MG63 (cell line): ENCODE results near the gene OR6Y1. TPM values are rescaled to one million over a fixed set of nuclear protein-coding genes. Genes with fewer than 3 reads are reported as not detected.

Experiments used
- DNase-seq: peaks from one replicate; pipeline ENCODE4 v3.0.0-alpha.2; 2020
- H3K27me3 ChIP-seq: fragments of 250-450 bp; sonication (Bioruptor Pico); 2 replicates; pipeline ENCODE4 v1.5.1; 2020; ENCODE audit warnings: mild to moderate bottlenecking, moderate library complexity
- H3K36me3 ChIP-seq: fragments of 250-450 bp; sonication (Bioruptor Pico); 2 replicates; pipeline ENCODE4 v1.5.1; 2020; ENCODE audit warnings: mild to moderate bottlenecking, moderate library complexity
- H3K4me3 ChIP-seq: fragments of 250-450 bp; sonication (Bioruptor Pico); 2 replicates; pipeline ENCODE4 v1.5.1; 2020; ENCODE audit warnings: mild to moderate bottlenecking, moderate library complexity
- H3K9me3 ChIP-seq: fragments of 250-450 bp; sonication (Bioruptor Pico); 2 replicates; pipeline ENCODE4 v1.5.1; 2020; ENCODE audit warnings: mild to moderate bottlenecking, moderate library complexity
- total RNA-seq: library from RNA; depleted of rRNA; stranded (reverse); fragments of >200 nt; shearing (Covaris generic); gene quantifications from 2 replicates; pipeline ENCODE4 v1.2.3, GENCODE V29; 2014; ENCODE audit warnings: low replicate concordance; rRNA removed

OR6Y1 gene
- total RNA-seq, 1 experiment from 2014 or later: not detected

DNA sequence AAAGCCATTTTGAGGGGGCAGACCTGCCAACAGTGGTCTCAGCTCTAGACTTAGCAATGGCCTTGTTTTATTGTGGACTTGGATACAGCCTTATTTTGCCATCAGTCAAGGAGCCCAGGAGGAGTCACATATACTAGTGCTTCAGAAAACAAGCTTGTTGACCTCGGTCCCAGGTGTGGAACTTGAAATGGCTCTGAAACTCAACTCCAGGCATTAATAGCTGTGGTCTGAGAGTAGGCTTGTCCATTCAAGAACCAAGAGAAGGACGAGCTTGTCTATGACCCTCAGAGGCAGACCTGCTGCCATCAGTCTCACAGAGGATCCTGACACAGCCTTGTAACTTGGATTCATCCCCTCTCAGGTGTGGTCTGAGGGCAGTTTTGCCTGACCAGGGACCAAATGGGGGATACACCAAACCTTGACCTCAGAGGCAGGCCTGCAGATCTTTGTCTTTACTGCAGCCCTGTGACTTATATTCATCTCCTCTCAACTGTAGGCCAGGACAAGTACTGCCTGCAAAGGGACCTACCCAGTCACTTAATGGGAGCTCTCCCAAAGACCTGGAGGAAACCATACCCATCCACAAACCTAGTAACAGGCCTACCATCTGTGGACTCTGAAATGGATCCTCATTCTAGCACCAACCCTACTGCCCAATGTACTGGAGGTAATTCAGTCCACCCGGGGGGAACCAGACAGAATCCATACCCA is 33.1 kb downstream of the OR6Y1 start:
- H3K27me3 ChIP-seq: peaks cover 8% of the 10 kb centered on the region
- no peak overlapping the region for H3K4me3 ChIP-seq
- DNase-seq: no peak
- no peaks in the 10 kb centered on the region; the same call in 1 of the 2 replicates for H3K9me3 ChIP-seq
- H3K36me3 ChIP-seq: no peaks in the 10 kb centered on the region

GRCh38 chr1:158520021-158520420 is 34.2 kb downstream of the OR6Y1 start:
- Histone ChIP-seq H3K36me3 (no peaks in the 10 kb centered on the region), H3K27me3 (peaks cover 4% of the 10 kb centered on the region), H3K9me3 (no peaks in the 10 kb centered on the region), H3K4me3 (no peak overlapping the region)
- no peak for DNase-seq

GRCh38 chr1:158516966-158517365 is 37.2 kb downstream of the OR6Y1 start:
- Histone ChIP-seq H3K9me3 (no peaks in the 10 kb centered on the region), H3K36me3 (no peaks in the 10 kb centered on the region), H3K4me3 (no peak overlapping the region), H3K27me3 (peaks cover 4% of the 10 kb centered on the region)
- no peak for DNase-seq

GRCh38 chr1:158509471-158510156 is 44.6 kb downstream of the OR6Y1 start:
- H3K4me3 ChIP-seq: no peak overlapping the region
- no peaks in the 10 kb centered on the region for H3K9me3 ChIP-seq
- H3K27me3 ChIP-seq: peaks cover 4% of the 10 kb centered on the region; the same call in 1 of the 2 replicates
- peak; percentile 33 for DNase-seq
- no peaks in the 10 kb centered on the region for H3K36me3 ChIP-seq

GRCh38 chr1:158507511-158507910 is 46.7 kb downstream of the OR6Y1 start:
- Histone ChIP-seq H3K36me3 (no peaks in the 10 kb centered on the region), H3K9me3 (no peaks in the 10 kb centered on the region), H3K4me3 (no peak overlapping the region), H3K27me3 (peaks cover 4% of the 10 kb centered on the region; the same call in 1 of the 2 replicates)
- DNase-seq: no peak

DNA sequence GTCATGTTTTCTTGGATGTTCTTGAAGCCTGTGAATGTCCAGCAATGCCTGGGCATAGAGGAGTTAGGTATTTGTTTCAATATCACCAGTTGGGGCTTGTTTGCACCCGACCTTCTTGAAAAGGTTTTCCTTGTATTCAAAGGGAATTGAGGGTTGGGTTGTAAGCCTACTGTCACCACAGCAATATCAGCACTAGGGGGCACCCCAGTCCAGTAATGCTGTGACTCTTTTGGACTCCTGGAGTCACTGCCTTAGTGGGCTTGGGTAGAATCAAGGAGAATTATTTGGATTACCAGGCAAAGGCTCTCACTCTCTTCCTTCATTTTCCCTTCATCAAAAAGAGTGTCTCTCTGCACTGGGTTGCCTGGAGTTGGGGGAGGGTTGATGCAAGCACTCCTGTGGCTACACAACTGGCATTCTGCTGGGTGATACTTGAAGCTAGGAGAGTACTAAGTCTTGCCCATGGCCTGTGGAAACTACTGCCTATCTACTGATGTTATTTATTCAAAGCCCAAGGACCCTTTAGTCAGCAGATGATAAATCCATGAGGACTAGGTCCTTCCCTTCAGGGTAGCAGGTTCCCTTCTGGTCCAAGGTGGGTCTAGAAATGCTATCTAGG is 47.7 kb downstream of the OR6Y1 start:
- Histone ChIP-seq H3K36me3 (no peaks in the 10 kb centered on the region), H3K9me3 (no peaks in the 10 kb centered on the region), H3K4me3 (no peak overlapping the region), H3K27me3 (peaks cover 4% of the 10 kb centered on the region; the same call in 1 of the 2 replicates)
- peak; percentile 3 for DNase-seq

- H3K4me3 ChIP-seq: no peak overlapping the region
- H3K36me3 ChIP-seq: no peaks in the 10 kb centered on the region
- DNase-seq: no peak
- no peaks in the 10 kb centered on the region for H3K9me3 ChIP-seq
- peaks cover 3% of the 10 kb centered on the region; the same call in 1 of the 2 replicates for H3K27me3 ChIP-seq
Measured at GRCh38 chr1:158496374-158496773, 57.8 kb downstream of the OR6Y1 start.

GRCh38 chr1:158494796-158495195 is 59.4 kb downstream of the OR6Y1 start:
- H3K4me3 ChIP-seq: no peak overlapping the region
- no peak for DNase-seq
- peaks cover 3% of the 10 kb centered on the region; the same call in 1 of the 2 replicates for H3K27me3 ChIP-seq
- no peaks in the 10 kb centered on the region for H3K36me3 ChIP-seq
- no peaks in the 10 kb centered on the region for H3K9me3 ChIP-seq

Other genes starting within 250 kb of the OR6Y1 start
- gene CD1B, start 222.9 kb downstream of the OR6Y1 start, total RNA-seq: not detected in 2 replicates
- not detected in 2 replicates for gene CD1E, start 200.5 kb downstream of the OR6Y1 start, total RNA-seq
- gene OR10T2, start 154.9 kb downstream of the OR6Y1 start, total RNA-seq: not detected in 2 replicates
- not detected in 2 replicates for gene OR10K2, start 128.2 kb downstream of the OR6Y1 start, total RNA-seq
- not detected in 2 replicates for gene OR10K1, start 92.6 kb downstream of the OR6Y1 start, total RNA-seq
- gene OR10R2, start 82.2 kb downstream of the OR6Y1 start, total RNA-seq: not detected in 2 replicates
- not detected in 2 replicates for gene OR6P1, start 16.2 kb upstream of the OR6Y1 start, total RNA-seq
- gene OR10X1, start 25.5 kb upstream of the OR6Y1 start, total RNA-seq: not detected in 2 replicates
- gene OR10Z1, start 50.9 kb upstream of the OR6Y1 start, total RNA-seq: not detected in 2 replicates
- not detected in 2 replicates for gene SPTA1, start 132.3 kb upstream of the OR6Y1 start, total RNA-seq
- not detected in 2 replicates for gene OR6K2, start 146.2 kb upstream of the OR6Y1 start, total RNA-seq
- gene OR6K3, start 166.3 kb upstream of the OR6Y1 start, total RNA-seq: not detected in 2 replicates
- not detected in 2 replicates for gene OR6K6, start 200.3 kb upstream of the OR6Y1 start, total RNA-seq
- gene OR6N1, start 217.8 kb upstream of the OR6Y1 start, total RNA-seq: not detected in 2 replicates
- gene OR6N2, start 226.8 kb upstream of the OR6Y1 start, total RNA-seq: not detected in 2 replicates